Mucosa of gallbladder (tissue), 1 donor: ENCODE data around the gene PPCS. TPM values are rescaled to one million over a fixed set of nuclear protein-coding genes. Genes with fewer than 3 reads are reported as not detected.
A peak's percentile ranks its signal among the peaks of the same experiment; 100 is the strongest.

ENCODE experiments used
- DNase-seq: peaks from one replicate; pipeline ENCODE4 v3.0.0-alpha.2; 2020; ENCODE audit warnings: low spot score
- total RNA-seq: library from RNA; stranded (reverse); gene quantifications from one replicate; pipeline ENCODE4 v1.2.1, GENCODE V29; 2021
- donor health status: DM: no; HTN: no; CAD: no.

Gene PPCS
- total RNA-seq: 84.6 TPM

- DNase-seq: peak; percentile 89
These were observed at the start of gene PPCS, which contains the start of gene ZMYND12 for GRCh38 chr1:42456010-42456753. Gene PPCS, plus strand, starts transcription at chr1:42456543. Its CDS starts 23 bp downstream, at chr1:42456566. Gene ZMYND12, minus strand, starts transcription at chr1:42456022. Its CDS starts 25 bp downstream, at chr1:42455997.

GRCh38 chr1:42414551-42415496 lies 41.5 kb upstream of the PPCS start:
- no peak for DNase-seq

- no peak for DNase-seq
These were observed 39.2 kb upstream of the PPCS start for GRCh38 chr1:42417166-42417565.

- no peak for DNase-seq
These were observed 37.8 kb upstream of the PPCS start for GRCh38 chr1:42418516-42418915.

GRCh38 chr1:42419126-42419821 lies 37.1 kb upstream of the PPCS start:
- DNase-seq: peak; percentile 24

GRCh38 chr1:42420121-42420520 lies 36.2 kb upstream of the PPCS start:
- DNase-seq: no peak

GRCh38 chr1:42420911-42421585 lies 35.3 kb upstream of the PPCS start:
- DNase-seq: no peak

- DNase-seq: no peak
These were observed 33.6 kb upstream of the PPCS start for GRCh38 chr1:42422737-42423136.

GRCh38 chr1:42423681-42424080 lies 32.7 kb upstream of the PPCS start:
- no peak for DNase-seq

- DNase-seq: no peak
These were observed 32.1 kb upstream of the PPCS start for GRCh38 chr1:42424201-42424600.

- DNase-seq: no peak
These were observed 29.1 kb upstream of the PPCS start for GRCh38 chr1:42427240-42427639.

- DNase-seq: no peak
These were observed 26.7 kb upstream of the PPCS start for GRCh38 chr1:42429603-42430002.

- no peak for DNase-seq
These were observed 25.8 kb upstream of the PPCS start for GRCh38 chr1:42430286-42431135.

GRCh38 chr1:42431514-42431913 lies 24.8 kb upstream of the PPCS start:
- no peak for DNase-seq

GRCh38 chr1:42432714-42433113 lies 23.6 kb upstream of the PPCS start:
- no peak for DNase-seq

- no peak for DNase-seq
These were observed 23.0 kb upstream of the PPCS start for GRCh38 chr1:42433369-42433768.

- no peak for DNase-seq
These were observed 22.0 kb upstream of the PPCS start for GRCh38 chr1:42434340-42434739.

GRCh38 chr1:42439940-42440339 lies 16.4 kb upstream of the PPCS start:
- no peak for DNase-seq

GRCh38 chr1:42442662-42443061 lies 13.7 kb upstream of the PPCS start:
- DNase-seq: no peak

GRCh38 chr1:42449256-42449655 lies 7.1 kb upstream of the PPCS start:
- no peak for DNase-seq

- no peak for DNase-seq
These were observed 6.3 kb upstream of the PPCS start for GRCh38 chr1:42450061-42450460.
